ENCODE results near the gene ROMO1.

GRCh38 chr20:35702051-35702823, 3.0 kb downstream of the ROMO1 start:
- TF ChIP-seq, protein P1, sequence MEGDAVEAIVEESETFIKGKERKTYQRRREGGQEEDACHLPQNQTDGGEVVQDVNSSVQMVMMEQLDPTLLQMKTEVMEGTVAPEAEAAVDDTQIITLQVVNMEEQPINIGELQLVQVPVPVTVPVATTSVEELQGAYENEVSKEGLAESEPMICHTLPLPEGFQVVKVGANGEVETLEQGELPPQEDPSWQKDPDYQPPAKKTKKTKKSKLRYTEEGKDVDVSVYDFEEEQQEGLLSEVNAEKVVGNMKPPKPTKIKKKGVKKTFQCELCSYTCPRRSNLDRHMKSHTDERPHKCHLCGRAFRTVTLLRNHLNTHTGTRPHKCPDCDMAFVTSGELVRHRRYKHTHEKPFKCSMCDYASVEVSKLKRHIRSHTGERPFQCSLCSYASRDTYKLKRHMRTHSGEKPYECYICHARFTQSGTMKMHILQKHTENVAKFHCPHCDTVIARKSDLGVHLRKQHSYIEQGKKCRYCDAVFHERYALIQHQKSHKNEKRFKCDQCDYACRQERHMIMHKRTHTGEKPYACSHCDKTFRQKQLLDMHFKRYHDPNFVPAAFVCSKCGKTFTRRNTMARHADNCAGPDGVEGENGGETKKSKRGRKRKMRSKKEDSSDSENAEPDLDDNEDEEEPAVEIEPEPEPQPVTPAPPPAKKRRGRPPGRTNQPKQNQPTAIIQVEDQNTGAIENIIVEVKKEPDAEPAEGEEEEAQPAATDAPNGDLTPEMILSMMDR (IDR thresholded peaks at IDR 0.05) = no peak
- no peak for TF ChIP-seq POLR2A (IDR thresholded peaks at IDR 0.05)
